ENCODE measurements around the gene GDPGP1.
"Not testable (repeated sequence)": the region's sequence is repeated elsewhere in the genome, so short reads cannot be mapped to it uniquely, and the experiment has no call there.

GDPGP1 gene

GRCh38 chr15:90261811-90262210, 27.8 kb downstream of the GDPGP1 start:
- no peak for DNase-seq (ENCODE audit: low read depth)

- DNase-seq (ENCODE audit: low read depth): no peak
Measured at GRCh38 chr15:90262426-90262825, 28.4 kb downstream of the GDPGP1 start.

DNA sequence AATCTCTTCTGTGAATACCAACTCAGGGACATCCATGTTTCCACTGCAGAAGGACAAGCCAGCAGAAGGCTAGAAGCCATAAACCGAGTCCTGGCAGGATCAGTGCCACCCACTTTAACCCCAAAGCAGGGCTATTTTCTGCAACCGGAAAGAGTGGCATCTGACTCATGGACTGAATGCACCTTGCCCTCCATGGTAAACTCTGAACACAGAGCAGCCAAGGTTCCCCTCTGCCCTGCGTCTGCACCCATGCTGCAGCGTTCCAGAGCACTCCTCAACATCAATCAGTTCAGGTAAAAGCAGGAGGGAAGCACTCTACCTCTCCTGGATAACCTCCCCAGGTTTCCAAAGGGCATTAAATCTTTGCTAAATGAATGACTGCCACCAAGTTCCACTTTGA, 30.7 kb downstream of the GDPGP1 start:
- no peak for DNase-seq (ENCODE audit: low read depth)

GRCh38 chr15:90265271-90266060, 31.5 kb downstream of the GDPGP1 start, which contains the start of gene NGRN:
NGRN (plus strand) TSS chr15:90265672; CDS start chr15:90265713, 41 bp downstream.
- peak; percentile 85 for DNase-seq (ENCODE audit: low read depth)

DNA sequence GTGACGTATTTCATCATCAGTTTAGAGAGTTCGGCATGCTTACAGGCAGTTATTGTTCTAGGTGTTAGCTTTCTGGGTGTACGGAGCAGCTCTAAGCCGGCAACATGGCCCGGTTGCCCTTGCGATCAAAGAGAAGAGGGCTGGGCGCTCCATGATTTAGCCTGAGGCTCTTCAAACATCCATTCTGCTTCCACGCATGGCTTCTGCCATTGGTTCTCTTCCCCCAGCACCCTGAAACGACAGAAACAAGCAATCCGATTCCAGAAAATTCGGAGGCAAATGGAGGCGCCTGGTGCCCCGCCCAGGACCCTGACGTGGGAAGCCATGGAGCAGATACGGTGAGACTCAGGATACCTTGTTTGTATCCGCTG, 32.0 kb downstream of the GDPGP1 start:
- DNase-seq (ENCODE audit: low read depth): no peak

DNA sequence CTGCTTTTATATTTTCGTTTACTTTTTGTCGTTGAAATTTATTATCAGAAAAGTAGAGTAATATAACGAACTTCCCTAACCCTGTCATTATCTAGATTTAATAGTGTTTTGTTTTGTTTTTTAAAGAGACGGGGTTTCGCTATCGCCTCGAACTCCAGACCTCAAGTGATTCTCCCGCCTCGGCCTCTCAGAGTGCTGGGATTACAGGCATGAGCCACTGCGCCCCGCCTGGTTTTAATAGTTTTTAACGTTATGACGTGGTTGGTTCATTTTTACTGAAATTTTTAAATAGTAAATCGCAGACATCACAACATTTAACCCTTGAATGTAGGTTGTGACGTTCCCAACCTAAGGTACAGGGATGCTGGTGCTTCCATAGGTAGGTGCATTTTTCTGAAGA, 32.5 kb downstream of the GDPGP1 start:
- no peak for DNase-seq (ENCODE audit: low read depth)

- no peak for DNase-seq (ENCODE audit: low read depth)
Measured at GRCh38 chr15:90268415-90268814, 34.4 kb downstream of the GDPGP1 start.

DNA sequence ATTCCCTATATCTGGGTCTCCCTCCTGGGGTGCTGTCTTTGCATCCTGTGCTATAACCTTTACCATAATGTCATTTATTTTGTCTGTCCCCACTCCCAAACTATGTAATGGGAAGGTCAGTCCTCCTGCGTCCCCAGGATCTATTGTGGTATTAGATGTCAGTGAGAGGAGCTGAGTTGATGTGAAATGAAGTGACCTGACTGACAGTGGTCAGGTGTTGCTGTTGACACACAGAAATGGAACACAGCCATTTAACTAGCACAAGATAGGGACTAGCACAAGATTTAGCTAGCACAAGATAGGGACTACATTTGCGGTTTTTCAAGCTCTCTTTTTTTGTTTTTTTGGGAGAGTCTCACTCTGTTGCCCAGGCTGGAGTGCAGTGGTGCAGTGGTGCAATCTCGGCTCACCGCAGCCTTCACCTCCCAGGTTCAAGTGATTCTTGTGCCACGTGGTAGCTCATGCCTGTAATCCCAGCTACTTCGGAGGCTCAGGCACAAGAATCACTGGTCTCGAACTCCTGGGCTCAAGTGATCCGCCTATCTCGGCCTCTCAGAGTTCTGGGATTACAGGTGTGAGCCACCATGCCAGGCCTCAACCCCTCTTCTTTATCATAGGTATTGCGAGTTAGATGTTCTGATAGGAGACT, 36.6 kb downstream of the GDPGP1 start:
- no peak for DNase-seq (ENCODE audit: low read depth)

- no peak for DNase-seq (ENCODE audit: low read depth)
Measured at GRCh38 chr15:90271459-90272166, 37.6 kb downstream of the GDPGP1 start.

GRCh38 chr15:90278467-90278866, 44.5 kb downstream of the GDPGP1 start:
- not testable (repeated sequence) for DNase-seq (ENCODE audit: low read depth)

DNA sequence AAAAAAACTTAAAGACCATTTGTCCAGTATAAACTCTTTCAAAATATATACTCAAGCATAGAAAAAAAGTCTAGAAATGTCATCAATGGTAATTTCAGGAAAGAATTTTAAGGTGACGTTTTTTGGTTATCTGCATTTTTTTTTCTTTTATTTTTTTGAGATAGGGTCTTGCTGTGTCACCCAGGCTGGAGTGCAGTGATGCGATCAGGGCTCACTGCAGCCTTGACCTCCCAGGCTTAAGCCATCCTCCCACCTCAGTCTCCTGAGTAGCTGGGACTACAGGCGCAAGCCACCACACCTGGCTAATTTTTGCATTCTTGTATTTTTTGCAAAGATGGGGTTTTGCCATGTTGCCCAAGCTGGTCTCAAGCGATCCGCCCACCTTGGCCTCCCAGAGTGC, 46.7 kb downstream of the GDPGP1 start:
- DNase-seq (ENCODE audit: low read depth): not testable (repeated sequence)

GRCh38 chr15:90281637-90282036, 47.6 kb downstream of the GDPGP1 start:
- not testable (repeated sequence) for DNase-seq (ENCODE audit: low read depth)

DNA sequence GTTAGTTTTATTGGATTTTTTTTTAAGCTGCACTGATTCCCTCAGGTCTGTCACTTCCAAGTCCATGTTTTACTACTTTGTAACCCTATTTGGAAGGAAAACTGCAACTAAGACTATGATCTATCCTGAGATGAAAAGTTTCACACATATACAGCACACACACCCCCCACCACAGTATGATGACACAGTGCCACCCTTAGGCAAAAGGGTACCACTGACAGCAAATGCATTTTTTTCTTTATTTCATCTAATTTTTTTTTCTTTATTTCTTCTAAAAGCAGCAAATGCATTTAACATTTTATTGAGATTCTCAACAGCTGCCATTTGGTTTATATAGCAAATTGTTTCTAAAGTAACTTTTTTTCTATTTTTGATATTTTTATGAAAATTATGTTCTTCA, 52.7 kb downstream of the GDPGP1 start:
- no peak for DNase-seq (ENCODE audit: low read depth)

- DNase-seq (ENCODE audit: low read depth): no peak
Measured at GRCh38 chr15:90287101-90287500, 53.1 kb downstream of the GDPGP1 start.

DNA sequence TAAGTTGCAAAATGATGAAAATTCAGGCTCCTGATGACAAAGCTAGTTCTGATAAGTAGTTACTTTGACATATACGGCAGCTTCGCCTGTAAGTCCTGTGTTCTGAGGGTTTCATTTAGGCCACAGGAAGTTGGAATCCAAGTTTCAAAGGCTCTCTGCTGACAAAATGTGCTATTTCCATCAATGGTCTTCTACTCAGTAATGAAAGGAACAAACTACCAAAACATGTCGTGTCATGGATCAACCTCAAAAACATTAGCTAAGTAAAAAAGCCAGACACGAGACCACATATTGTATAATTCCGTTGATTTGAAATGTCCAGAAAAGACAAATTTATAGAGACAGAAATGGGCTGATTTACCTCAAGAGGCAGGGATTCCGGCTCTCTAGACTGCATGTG, 53.9 kb downstream of the GDPGP1 start:
- no peak for DNase-seq (ENCODE audit: low read depth)

DNA sequence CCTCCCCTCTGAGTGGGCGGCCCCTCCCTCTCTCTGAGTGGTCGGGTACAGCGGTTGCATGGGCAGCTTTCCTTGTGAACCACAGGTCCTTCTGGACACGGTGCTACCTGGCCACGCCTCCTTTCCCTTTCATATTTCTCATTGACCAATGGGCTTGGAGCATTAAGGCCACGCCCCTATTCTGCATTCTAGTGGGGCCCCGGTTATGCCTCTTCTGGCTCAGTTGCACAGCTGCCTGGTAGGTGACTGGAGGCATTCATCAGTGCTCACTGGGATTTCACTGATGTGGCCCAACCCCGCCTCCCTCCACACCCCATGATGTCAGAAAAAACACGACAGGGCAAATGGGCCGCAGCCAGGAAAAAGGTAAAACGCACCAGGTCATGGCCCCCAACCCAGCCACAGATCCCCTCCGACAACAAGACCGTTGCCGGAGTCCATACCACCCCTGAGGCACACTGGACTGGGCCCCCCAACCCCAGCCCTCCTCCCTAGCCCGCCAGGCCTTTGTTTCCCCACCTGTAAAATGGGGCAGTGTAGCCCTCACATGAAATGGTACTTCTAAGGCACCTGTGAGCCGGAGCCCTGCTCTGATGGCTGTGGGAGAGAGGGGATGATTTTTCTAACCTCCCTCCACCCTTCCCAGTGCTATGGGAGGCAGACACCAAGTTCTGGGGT, 57.8 kb downstream of the GDPGP1 start:
- DNase-seq (ENCODE audit: low read depth): no peak

GRCh38 chr15:90293040-90293810, 59.2 kb downstream of the GDPGP1 start:
- DNase-seq (ENCODE audit: low read depth): peak; percentile 47

DNA sequence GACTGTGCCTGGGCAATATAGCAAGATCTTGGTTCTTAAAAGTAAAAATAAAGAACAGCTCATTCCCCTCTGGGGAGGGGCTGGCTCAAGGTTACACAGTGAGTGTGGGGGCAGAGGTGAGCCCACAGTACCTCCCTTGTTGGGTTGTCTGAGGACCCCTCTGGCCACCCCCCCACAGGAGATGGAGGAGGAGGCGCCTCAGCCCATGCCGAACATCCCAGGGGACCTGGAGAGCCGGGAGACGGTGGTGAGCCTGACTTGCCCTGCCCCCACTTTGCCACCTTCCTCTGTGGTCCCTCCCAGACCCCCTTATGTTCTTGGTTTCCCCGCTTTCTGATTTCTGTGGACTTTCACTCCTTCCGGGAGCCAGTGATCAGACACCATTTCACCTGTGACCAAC, 60.1 kb downstream of the GDPGP1 start:
- no peak for DNase-seq (ENCODE audit: low read depth)

DNA sequence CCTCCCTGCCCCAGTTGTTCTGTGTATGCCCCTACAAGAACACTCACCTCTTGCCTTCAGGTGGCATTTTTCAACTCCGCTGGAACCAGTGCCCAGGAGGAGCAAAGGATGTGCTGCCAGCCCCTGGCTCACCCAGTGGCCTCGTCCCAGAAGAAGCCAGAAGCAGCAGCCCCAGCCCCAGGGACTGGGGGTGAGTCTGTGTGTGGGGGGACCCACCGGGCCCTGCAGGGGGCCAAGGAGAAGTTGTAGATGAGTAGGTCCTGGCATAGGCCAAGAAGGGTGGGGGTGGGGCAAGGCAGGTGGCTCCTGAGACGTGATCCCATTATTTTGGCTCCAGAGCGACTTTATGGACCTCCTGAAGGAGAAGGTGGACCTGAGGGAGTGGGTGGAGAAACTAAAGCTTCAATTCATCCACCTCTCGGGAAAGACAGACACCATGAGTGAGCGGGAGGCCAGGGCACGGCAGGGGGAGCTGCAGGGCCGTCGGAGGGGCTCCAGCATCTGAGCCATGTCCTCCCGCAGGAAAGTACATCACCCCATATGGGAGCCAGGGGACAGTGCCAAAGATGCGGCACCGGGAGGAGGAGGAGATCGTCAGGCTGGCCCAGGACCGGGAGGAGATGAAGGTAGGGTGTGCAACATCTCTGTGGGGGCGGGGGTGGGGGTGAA, 60.7 kb downstream of the GDPGP1 start:
- no peak for DNase-seq (ENCODE audit: low read depth)

DNA sequence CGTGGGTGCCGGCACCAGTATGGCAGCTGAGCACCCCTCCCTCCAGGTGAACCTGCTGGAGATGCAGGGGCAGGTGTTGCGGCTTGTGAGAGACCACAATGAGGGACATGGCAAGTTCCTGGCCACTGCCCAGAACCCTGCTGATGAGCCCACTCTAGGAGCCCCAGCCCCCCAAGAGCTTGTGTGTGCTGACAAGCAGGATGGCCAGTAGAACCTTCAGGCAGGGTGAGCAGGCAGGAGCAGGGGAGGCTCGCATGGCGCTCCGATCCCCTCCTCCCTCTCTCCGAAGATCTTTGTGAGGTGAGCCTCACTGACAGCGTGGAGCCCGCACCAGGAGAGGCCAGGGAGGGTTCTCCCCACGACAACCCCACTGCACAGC, 61.2 kb downstream of the GDPGP1 start:
- no peak for DNase-seq (ENCODE audit: low read depth)

Data from stimulated activated CD8-positive, alpha-beta memory T cell treated with anti-CD3 and anti-CD28 coated beads, Interleukin-12 subunit alpha, Interleukin-12 subunit beta, amount 100 ng/mL, for 1 hour (primary cell).